GM19239 (cell line): ENCODE data around the gene CAPN15.

Experiments
- DNase-seq: peaks from one replicate; pipeline ENCODE4 v3.0.0; 2011; ENCODE audit warnings: low spot score; ENCODE audit not compliant: insufficient read length
- FAIRE-seq: peaks from 2 replicates; lab custom pipeline; 2011; peaks lifted over from hg19 to GRCh38; lab: Jason Lieb, UNC

The CAPN15 gene

GRCh38 chr16:574021-574760, 46.7 kb downstream of the CAPN15 start:
- FAIRE-seq = no peak
- DNase-seq = no peak

GRCh38 chr16:575354-576196, 48.1 kb downstream of the CAPN15 start:
- no peak for DNase-seq
- no peak for FAIRE-seq

GRCh38 chr16:576197-576822, 48.8 kb downstream of the CAPN15 start:
- FAIRE-seq = no peak
- DNase-seq = no peak

- FAIRE-seq = no peak
Observed at GRCh38 chr16:576823-577201, 49.3 kb downstream of the CAPN15 start.

GRCh38 chr16:577796-578195, 50.3 kb downstream of the CAPN15 start:
- no peak for DNase-seq
- no peak for FAIRE-seq

More at GRCh38 chr16:576823-577201, 49.3 kb downstream of the CAPN15 start:
- no peak for DNase-seq

GRCh38 chr16:578232-578869, 50.8 kb downstream of the CAPN15 start:
- no peak for DNase-seq
- no peak for FAIRE-seq

GRCh38 chr16:578870-579405, 51.4 kb downstream of the CAPN15 start:
- peak; percentile 42 for FAIRE-seq
- peak; percentile 91 for DNase-seq

- no peak for FAIRE-seq
Observed at GRCh38 chr16:580141-580945, 52.8 kb downstream of the CAPN15 start.

GRCh38 chr16:580946-581498, 53.5 kb downstream of the CAPN15 start:
- DNase-seq (no peak), FAIRE-seq (no peak)

More at GRCh38 chr16:580141-580945, 52.8 kb downstream of the CAPN15 start:
- DNase-seq = no peak

- no peak for FAIRE-seq
- DNase-seq = no peak
Observed at GRCh38 chr16:582218-582613, 54.7 kb downstream of the CAPN15 start.

GRCh38 chr16:582614-583331, 55.3 kb downstream of the CAPN15 start:
- no peak for DNase-seq
- no peak for FAIRE-seq

GRCh38 chr16:583470-583814, 55.9 kb downstream of the CAPN15 start:
- no peak for DNase-seq
- no peak for FAIRE-seq

- no peak for DNase-seq
Observed at GRCh38 chr16:583815-584591, 56.5 kb downstream of the CAPN15 start.

GRCh38 chr16:585351-585750, 57.8 kb downstream of the CAPN15 start:
- no peak for FAIRE-seq

More at GRCh38 chr16:583815-584591, 56.5 kb downstream of the CAPN15 start:
- no peak for FAIRE-seq

GRCh38 chr16:586047-586644, 58.6 kb downstream of the CAPN15 start:
- no peak for FAIRE-seq
- no peak for DNase-seq

More at GRCh38 chr16:585351-585750, 57.8 kb downstream of the CAPN15 start:
- DNase-seq = no peak

- FAIRE-seq = no peak
Observed at GRCh38 chr16:586645-587590, 59.4 kb downstream of the CAPN15 start.

GRCh38 chr16:588639-588888, 61.1 kb downstream of the CAPN15 start:
- DNase-seq (no peak), FAIRE-seq (peak; percentile 42)

More at GRCh38 chr16:586645-587590, 59.4 kb downstream of the CAPN15 start:
- no peak for DNase-seq
